Smooth muscle cell of the brain vasculature (primary cell): ENCODE measurements around the gene GNB2.

Experiments used
- DNase-seq: peaks from one replicate; pipeline ENCODE4 v3.0.0-alpha.2; 2012; ENCODE audit warnings: low read depth, low spot score

Gene GNB2

DNA sequence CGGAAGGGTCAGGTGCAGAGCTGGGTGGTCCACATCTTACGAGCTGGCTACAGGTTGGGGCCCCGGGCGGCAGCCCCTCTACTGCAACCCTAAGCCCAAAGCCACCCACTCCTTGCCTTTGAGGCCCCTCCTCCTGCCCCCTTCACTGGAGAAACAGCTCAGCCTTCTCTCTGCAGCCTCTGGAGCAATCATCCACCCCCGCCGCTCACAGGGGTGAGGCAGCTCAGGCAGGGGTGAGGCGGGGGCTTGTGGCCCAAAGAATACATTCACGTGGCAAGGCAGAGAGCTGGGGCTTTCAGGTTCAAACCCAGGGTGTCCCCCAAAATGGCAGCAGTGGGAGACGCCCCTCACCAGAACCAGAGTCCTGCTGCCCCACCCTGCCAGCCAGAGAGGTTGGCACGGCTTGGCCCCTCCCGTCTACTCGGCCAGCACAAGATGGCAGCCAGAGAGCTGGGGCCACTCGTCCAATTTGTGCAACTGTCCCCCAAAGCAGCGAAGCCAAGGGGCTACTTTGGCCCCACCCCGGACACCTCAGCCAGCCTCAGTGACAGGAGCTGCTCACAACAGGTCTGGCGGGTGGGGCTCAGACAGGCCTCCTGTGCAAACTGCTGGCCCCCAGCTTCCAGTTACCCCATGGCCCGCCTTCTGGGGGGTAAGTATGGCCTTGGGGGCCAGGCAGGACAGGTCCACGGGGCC is 7.2 kb downstream of the GNB2 start:
- no peak for DNase-seq

DNA sequence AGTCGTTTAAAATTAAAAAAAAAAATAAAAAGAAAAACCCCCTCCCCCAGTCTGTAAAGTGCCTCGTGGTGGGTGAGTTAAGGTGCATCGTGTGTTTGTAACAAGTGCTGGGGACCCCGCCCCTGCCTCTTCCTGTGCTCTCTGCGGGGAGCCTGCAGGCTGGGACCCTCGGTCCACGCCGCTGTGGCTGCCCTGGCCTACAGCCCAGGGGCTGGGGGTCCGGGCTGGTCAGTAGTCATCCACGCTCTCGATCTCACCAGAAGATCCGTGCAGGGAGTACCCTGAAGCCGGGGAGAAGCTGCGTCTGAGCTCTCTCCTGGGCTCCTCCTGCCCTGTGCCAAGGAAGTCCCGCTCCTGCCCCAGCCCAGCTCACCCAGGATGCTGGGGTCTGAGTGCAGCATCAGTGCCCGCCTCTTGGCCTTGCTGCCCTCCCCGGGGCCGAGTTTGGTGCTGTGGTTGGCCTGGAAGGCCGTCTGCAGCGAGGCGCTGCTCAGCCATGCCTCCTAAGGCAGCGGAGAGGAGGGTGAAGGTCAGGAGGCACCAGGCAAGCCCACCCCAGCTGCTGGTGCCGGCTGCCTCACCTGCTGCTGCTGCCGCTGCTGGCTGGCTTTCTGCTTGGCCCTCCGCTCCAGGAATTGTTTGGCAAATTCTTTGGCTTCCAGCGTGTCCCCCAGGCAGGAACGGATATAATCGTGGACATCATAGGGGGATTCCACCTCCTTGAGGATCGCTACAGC is 8.1 kb downstream of the GNB2 start:
- DNase-seq = no peak

DNA sequence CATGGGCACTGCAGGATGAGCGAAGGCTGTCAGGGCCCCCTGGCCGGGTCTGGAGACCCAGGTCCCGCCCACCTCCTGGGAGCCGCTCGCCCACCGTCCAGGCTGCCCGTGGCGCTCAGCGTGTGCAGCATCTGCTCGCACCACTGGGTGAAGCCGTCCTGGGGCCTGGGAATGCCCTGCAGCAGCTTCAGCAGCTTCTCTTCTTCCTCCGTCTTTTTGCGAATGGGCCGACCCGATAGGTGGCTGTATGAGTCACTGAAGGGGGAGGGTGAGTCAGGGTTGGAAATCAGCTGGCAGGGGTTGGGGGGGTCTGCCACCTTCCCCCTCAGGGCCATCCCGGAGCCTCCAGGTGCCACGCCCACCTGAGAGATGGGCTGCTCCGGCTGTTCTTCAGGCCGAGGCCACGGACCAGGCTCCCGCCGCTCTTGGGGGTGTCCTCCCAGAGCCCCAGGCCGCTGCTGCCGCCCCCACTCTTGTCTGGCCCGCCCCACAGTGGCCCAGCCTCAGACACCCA is 8.7 kb downstream of the GNB2 start:
- DNase-seq = no peak

DNA sequence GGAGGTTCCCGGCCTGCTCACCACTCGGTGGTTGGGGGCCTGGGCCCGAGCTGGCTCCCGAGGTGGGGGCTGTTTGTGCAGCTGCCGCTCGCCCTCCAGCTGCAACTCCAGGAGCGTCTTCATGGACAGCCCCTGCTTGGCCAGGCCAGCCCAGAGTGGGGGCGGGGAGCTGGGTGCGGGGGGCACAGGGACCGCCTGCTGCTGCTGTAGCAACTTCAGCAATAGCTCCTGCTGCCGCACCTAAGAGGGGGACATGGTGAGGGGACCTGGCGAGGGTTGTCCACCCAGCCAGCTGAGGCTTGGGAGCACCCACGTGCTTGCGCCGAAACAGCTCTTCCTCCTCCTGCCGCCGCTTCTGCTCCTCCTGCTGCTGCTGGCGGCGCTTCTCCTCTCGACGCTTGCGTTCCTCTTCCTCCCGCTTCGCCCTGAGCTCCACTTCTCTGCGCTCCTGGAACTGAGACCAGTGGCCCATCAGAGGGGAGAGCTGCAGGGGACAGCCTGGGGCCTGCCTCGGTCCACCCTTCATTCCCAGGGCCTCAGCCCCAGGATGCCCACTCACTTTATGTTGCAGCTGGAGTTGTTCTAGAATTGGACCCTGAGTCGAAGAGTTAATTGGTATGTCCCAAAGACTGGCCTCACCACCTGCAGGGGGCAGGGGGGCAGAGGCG is 9.6 kb downstream of the GNB2 start:
- no peak for DNase-seq

DNA sequence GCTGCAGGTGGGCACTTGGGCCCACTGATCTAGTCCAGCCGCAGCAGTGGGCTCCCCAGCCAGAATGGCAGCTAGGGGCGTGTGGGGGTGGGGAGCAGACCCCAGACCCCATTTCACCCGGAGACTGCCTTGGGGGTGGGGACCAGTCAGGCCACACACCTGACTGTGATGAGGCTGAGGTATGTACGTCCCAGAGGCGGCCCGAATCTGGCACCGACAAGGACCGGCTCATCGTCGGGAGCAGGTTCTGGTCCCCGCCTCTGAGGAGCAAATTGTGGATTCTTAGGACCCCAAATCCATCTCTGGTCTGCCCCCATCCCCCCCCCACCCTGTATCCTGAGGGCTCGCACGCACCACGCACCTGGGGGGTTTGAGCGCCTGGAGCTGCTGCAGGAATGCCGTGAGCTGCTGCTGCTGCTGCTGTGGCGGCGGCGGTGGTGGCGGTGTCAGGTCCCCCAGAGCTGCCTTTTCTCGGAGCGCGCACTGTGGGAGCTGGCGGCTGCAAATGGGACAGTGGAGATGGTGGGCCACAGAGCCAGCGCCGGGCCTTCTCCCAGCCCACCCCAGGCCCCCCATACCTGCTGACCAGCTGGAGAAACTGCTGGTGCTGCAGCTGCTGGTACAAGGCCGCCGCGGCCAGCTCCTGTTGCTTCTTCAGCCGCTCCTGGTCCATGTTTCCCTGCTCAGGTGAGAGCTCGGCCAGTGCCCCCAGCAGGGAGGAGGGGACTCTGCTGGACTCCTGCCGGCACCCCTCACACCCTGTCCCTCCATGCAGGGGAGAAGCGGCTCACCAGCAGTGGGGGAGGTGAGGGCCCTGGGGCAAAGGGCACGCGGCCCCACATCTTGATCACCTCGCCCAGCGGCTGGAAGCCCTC is 10.4 kb downstream of the GNB2 start:
- no peak for DNase-seq

DNA sequence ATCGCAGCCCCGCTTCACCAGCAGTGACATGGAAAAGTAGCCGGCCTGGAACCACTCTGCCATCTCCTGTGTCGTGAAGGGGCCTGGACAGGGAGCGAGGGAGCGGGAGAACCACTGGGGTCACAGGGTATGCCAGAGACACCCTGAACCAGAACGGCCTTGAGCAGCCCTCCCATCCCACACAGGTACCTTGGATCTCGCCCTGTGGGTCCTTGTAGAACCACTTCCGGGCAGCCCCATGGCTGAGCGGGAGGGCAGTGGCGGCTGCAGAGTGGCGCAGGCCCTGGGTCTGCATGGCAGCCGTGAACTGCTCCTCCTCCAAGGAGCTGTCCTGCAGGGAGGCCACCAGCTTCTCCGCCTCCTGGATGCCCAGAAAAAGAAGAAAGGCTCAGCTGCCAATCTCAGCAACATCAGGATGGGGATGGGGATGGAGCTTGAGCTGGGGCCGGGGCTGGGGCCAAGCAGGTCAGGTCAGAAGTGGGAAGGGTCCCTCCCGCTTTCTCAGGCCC is 11.0 kb downstream of the GNB2 start:
- no peak for DNase-seq

DNA sequence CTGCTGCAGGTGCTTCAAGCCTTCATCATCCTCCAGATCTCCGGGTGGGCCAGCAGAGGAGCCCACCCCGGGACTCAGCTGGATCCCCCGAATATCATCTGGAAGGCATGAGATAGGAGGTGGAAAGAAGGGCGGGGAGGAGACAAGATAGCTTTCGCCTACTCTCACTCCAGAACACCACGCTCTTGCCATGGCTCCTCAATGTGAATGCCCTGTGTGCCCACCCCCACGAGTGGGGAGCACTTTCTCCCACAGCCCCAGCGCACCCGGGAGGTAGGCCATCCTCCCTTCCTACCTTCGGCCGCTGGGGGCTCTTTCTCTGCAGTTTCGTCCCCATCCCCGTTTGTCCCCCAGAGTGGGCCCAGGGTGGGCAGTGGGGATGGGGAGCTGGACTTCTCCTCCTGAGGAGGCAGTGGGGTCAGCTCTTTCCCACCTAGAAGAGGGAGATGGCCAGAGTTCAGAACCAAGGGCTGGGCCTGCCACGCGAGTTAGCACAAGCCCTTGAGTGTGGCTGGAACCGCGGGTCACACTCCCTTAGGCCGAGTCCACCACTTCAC is 11.6 kb downstream of the GNB2 start:
- DNase-seq = no peak

DNA sequence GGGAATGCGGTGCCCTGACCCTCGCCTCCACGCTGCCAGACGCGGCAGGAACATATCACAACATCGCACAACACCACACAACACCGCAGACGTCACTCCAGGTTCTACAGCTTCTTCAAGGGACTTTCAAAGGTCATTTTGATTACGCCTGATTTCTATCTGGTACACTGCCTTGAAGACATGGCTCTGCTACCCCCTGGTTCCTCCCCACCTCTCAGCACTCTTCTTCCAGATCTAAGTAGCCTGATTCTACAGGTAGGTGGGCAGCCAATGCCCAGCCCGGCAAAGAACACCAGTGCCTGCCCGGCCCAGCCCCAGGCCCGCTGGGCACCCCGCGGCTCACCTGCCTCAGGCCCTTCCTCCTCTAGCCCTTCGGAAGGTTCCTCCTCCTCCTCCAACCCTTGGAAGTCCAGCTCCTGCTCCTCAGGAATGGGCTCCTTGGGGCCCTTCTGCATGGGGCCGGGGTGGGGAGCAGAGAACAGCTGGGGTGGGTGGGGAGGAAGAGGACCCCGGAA is 12.1 kb downstream of the GNB2 start:
- DNase-seq = no peak

DNA sequence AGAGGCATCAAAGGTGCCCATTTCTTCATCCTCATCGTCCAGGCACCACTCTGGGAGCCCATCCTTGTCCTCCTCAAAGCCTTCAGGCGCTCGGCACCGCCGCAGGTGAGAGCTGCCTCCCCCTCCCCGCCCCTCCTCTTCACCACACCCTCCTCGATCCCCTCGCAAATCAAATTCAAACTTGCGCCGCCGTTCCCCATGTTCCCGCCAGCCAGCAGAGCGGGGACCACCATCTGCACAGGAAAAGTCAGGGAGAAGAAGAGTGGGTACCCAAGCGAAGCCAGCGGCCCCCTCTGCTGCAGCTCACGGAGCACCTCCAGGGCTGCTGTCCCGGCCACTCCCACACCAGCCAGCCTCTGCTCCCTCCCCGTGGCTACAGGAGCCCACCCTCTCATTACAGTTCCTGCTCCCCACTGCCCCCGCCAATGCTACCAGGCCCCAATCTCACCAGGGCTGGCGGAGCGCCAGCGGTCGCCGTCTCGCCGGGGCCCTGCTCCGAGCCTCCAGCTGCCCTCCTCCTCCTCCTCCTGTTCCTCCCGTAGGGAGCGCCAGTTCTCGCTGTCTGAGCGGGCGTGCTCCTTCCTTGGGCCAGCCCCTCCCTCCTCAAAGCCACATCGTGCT is 12.8 kb downstream of the GNB2 start:
- no peak for DNase-seq

DNA sequence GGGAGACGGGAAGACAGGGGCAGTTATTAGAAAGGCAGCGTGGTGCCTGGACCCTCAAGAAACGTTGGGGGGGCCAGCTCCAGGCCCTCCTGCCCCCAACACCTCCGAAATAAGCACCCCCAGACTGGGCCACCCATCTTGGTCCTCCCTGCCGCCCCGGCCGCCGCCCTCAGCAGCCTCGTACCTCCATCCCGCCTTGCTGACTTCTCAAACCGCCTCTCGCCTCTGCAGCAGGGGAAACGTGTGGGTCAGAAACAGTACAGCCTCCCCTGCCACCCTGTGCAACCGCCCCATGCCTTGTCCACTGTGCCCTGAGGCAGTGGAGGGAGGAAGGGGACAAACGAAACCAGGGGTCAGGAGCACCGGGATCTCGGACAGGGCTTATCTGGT is 13.3 kb downstream of the GNB2 start:
- DNase-seq = no peak

DNA sequence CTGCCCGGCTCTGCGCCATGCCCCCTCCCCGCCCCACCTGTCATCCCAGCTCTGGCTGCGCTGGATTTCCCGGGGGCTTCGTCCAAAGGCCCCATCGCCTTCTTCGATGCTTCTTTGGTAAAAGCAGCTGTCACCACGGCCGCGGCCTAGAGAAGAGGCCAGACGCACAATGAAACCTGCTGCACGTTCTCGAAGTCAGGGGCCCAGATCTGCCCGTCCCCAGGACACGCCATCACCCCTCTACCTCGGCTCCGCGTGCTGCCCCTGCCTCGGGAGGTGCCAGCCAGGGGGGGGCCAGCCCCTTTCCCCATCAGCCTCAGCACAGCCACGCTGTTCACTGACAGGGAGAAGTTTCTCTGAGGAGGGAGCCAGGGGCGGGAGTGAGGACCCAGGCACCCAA is 13.7 kb downstream of the GNB2 start:
- DNase-seq = no peak

DNA sequence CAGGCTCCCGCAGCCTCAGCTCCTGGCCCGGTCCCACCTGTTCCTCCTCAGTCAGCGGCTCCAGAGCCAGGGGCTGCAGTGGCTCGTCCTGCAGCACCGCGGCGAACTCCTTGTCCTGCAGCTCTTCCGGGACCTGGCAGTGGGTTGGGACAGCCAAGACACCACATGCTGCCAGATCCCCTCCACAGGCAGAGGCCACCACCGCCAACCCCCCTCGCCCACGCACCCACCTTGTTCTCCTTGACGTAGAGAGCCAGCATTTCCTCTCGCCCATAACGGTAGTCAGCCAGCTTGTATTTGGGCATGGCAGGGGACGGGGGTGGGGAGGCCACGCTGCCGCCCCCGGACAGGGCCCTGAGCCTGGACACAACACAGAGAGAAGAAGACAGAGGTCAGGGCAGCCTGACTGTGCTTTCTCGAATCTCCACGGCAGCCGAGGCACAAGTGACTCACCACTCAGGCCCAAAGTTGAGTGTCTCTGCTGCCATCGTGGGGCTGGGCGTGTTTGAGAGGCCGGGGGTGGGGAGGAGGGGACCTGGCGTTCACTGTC is 14.3 kb downstream of the GNB2 start:
- DNase-seq = no peak

DNA sequence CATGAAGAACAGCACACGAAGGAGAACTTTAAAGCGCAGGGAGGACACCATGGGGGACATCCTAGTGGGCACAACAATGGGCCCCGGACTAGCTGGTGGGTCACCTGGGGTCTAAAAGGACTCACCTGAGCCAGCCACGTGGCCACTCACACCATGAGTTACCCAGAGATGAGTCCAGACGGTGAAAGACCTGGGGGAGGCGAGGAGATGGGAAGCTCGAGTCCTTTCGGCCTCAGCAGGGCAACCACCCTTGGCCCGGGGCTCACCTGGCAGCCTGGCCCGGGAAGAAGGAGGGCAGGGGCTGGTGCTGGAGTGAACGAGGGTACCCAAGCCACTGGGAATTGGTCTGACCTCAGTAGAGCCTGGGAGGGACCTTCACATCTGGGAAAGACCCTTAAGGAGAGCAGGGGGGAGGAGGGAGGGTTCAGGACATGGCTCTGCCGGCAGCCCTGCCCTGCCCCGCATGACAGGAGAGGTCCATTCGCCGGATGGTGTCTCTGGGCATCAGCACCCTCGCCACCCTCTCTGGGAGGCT is 14.9 kb downstream of the GNB2 start:
- no peak for DNase-seq

DNA sequence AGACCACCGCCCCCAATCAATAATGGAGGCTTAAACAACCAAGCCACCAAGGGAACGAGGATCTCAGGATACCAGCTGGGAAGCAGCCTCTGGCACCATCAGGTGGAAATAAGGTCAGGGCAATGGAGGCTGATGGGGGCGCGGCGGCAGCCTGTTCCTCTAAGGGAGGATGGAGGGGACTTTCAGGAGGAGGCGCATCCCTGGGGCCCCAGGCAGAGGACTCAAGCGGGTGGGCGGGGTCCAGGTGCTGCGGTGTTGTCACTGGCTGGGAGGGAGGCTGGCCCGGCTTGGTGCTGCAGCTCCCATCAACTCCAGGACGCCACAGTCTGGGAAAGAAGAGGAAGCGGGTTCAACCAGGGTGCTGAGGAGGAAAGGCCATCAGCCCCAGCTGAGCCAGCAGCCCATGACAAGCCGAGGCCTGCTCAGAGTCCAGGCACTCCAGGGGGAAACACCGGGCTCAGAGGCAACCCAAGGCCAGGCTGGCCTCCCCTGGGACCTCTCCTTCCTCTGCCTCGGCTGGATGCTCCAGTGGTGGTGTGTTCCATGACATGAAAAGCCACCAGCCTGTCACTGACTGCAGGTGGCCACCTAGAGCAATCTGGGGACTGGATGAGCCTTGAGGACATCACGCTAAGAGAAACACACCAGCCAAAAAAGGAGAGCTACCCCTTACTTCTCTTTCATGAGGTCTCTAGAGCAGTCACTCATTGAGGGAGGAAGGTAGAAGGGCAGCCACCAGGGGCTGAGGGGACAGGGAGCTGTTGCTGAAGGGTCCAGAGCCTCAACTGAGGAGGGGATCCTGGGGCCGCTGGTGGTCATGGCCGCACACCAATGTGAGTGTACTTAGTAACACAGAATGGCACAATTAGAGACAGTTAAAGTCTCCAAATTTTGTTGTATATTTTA is 15.9 kb downstream of the GNB2 start:
- no peak for DNase-seq

DNA sequence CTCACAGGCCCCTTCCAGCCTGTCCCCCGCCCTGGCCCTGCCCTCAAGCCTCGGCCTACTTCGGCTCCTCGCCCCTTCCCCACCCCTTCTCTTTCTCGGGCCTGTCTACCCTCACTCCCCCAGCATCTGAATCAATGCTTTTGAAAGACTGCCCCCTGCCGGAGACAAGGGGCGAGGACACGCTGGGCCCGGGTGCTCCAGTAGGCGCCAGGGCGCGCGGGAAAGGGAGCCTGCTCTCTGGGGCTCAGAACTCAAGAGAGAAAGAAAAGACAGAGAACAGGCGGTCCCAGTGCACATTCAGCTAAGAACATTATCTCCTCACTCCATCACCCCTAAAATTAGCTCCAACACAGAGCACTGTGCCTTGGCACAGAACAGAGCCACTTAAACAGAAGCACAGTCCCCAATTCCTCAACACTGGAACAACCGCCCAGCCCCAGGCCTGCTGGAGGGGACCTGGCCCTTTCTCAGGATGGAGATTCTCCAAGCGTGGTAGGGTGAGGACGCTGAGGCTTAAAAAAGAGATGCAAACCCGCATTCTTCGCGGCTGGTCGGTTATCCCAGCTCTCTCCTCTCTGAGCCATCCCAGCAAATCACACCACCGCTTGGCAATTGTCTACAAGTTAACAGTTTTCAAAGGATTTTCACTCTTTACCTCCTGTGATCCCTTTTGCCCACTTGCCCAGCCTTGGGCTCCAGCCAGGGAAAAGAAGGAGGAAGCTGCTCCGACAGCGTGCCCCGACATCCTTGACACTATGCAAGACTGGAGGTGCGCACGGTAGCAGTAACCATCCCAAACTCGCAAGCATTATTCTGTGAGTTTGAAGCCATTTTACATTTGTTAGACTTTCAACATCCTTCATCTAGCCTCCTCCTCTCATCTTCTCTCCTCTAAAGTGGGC is 18.4 kb downstream of the GNB2 start:
- no peak for DNase-seq

DNA sequence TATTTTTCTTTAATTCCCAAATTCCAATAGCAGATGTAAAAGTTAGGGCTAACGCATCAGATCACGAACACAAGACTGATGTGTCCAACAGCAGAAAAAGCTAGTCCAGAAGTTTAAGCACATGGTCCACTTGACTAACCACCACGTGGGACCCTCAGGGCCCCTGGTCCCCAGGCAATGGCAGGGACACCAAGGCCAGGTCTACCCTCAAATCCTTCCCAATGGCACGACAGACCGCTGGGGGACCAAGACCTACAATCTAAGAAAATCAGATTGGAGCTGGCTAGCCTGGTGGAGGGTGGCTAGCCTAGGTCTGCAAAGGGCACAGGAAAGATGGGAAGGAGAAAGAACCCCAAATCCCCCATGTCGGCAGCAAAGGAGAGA is 19.0 kb downstream of the GNB2 start:
- no peak for DNase-seq

DNA sequence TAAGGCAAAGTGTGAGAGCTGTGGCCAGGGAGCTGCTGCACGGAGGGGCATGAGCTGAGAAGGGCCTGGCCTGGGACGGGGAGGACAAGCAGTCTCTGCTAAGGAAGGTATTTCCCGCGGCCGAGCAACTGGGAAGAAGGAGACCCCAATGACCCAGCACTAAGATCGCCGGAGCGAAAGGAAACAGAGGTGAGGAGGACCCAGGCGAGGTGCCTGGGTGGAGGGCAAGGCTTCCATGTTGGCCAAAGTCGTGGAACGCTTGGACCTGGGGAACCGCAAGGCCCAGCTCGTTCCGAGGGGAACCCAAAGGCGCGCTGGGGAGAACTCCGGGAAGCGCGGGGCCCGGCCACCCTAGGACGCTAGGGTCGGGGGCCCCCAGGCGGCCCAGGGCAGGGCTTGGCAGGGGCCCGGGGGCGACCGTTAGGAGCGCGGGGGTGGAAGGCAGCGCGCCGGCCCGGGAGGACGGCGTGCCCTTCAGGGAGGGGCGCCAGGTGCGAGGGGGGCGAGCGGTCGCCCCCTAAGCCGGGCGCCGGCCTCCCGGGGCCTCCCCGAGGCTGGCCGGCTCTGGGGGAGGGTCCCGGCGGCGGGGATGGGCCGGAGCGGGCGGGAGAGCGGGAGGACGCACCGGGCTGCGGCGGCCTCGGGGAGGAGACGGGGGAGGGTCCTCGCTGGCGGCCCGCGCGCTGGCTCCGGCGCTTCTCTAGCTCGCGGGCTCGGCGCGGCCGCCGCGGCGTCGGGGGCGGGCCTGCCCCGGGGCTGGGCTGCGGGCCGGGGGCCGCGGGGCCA is 20.0 kb downstream of the GNB2 start:
- no peak for DNase-seq
